Measurements from ENCODE around the gene GALNT8. TPM values are rescaled to one million over a fixed set of nuclear protein-coding genes. Genes with fewer than 3 reads are reported as not detected.

The GALNT8 gene, protein sequence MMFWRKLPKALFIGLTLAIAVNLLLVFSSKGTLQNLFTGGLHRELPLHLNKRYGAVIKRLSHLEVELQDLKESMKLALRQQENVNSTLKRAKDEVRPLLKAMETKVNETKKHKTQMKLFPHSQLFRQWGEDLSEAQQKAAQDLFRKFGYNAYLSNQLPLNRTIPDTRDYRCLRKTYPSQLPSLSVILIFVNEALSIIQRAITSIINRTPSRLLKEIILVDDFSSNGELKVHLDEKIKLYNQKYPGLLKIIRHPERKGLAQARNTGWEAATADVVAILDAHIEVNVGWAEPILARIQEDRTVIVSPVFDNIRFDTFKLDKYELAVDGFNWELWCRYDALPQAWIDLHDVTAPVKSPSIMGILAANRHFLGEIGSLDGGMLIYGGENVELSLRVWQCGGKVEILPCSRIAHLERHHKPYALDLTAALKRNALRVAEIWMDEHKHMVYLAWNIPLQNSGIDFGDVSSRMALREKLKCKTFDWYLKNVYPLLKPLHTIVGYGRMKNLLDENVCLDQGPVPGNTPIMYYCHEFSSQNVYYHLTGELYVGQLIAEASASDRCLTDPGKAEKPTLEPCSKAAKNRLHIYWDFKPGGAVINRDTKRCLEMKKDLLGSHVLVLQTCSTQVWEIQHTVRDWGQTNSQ
- total RNA-seq, result 0.58 and 1.5 TPM in 2 replicates

DNA sequence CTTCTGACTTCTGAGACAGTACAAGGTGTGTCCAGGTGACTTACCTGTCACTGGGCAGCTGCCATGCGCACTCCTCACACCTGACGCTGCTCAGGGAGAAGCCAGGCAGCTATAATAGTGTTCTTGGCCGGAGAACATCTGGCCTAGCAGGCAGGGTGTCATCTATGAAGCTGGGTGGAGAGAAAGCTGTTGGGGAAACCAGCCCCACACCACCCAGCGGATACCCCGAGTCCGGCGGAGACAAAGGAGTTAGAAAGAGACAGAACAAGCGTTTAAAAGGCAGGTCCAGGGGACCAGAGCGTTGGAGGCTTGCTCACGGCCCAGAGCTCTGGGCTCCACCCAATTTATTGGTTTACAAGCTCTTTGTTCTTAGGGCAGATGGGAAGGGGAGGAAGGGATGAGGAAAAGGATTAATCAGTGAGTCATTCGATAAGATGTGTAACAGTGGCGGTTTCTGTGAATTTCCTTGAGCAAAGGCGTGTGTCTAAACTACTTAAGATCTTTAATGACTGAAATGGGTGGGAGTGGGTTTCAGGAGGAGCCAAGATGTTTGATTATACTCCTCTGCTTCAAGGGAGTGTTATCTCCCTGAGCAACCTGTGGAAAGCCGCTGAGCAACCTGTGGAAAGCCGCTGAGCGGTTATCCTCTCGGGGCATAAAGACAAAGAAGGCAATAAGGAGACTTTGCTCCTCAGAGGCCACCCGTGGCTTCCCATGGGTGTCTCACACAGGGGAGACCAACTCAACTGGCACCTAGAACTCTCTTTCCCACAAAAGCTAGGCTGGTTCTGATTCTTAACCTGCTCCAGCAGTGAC lies at the start of gene GALNT8:
TSS of gene GALNT8 (plus strand) at position 580 of the 816 bp plus-strand sequence. CDS start 278 bp downstream, outside the sequence.
- TF ChIP-seq, protein P1, sequence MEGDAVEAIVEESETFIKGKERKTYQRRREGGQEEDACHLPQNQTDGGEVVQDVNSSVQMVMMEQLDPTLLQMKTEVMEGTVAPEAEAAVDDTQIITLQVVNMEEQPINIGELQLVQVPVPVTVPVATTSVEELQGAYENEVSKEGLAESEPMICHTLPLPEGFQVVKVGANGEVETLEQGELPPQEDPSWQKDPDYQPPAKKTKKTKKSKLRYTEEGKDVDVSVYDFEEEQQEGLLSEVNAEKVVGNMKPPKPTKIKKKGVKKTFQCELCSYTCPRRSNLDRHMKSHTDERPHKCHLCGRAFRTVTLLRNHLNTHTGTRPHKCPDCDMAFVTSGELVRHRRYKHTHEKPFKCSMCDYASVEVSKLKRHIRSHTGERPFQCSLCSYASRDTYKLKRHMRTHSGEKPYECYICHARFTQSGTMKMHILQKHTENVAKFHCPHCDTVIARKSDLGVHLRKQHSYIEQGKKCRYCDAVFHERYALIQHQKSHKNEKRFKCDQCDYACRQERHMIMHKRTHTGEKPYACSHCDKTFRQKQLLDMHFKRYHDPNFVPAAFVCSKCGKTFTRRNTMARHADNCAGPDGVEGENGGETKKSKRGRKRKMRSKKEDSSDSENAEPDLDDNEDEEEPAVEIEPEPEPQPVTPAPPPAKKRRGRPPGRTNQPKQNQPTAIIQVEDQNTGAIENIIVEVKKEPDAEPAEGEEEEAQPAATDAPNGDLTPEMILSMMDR (conservative IDR thresholded peaks at IDR 0.05; ENCODE audit: low read depth, low read length), result no peak
- no peak for DNase-seq (ENCODE audit: low read depth)
- no peak within 1 kb of the TSS for H3K4me3 ChIP-seq (ENCODE audit: low read depth, low read length)

DNA sequence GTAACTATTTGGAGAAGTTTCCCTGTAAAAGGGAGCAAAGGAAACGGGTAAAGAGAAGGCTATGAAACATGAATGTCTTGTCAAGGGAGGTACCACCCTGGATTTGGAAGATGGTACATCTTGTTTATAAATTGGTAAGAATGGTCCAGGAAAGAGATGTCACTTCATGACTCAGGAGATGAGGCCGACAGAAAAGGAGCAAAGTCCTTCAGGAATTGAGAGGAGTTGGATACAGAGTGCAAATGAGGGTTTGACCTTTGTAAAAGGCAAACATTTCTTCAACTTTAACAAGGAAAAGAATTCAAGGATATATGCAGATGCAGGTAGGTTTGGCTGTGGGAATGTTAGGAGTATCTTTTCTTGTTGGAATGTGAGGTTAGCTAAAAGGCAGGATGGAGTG lies 40.5 kb upstream of the GALNT8 start:
- DNase-seq (ENCODE audit: low read depth), result no peak
- H3K4me3 ChIP-seq (ENCODE audit: low read depth, low read length), result no peak overlapping the region
- TF ChIP-seq, protein P1 (conservative IDR thresholded peaks at IDR 0.05; ENCODE audit: low read depth, low read length), result no peak

DNA sequence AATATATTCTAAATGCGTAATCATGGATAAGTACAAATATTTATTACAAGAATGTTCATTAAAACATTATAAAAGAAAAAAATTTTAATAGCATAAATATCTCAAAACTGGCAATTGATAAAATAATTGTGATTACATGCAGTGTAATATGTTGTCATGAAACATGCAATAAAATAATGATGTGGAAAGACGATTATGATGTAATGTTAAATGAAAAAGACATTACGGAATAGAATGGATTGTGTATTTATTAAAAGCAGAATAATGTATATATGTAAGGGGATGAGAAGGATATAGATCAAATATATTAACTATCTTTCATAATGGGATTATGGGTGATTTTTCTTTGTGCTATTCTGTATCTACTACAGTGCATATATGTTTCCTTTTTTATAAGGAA lies 38.5 kb upstream of the GALNT8 start:
- DNase-seq (ENCODE audit: low read depth), result no peak
- TF ChIP-seq, protein P1 (conservative IDR thresholded peaks at IDR 0.05; ENCODE audit: low read depth, low read length), result no peak

DNA sequence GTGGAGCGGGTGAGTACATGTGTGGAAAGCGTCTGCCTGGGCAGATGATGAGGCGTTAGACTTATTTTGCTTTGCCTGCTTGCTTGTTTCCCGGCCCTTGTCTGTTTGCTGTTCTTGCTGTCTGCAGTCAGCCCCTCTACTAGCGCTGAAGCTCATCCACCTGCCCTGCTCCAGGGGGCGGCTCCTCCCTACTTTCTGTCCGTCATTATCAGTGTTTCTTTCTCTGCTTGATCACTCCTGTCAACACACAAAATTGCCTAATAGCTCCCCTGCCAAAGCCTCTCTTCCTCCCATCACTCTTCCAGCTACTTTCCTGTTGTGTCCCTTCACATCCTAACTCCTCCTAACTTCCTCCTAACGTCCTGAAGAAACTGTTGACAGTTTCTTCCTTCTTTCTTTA lies 34.9 kb upstream of the GALNT8 start:
- DNase-seq (ENCODE audit: low read depth), result no peak
- H3K4me3 ChIP-seq (ENCODE audit: low read depth, low read length), result no peak overlapping the region
- TF ChIP-seq, protein P1 (conservative IDR thresholded peaks at IDR 0.05; ENCODE audit: low read depth, low read length), result no peak

More for the DNA sequence above, 38.5 kb upstream of the GALNT8 start:
- no peak overlapping the region for H3K4me3 ChIP-seq (ENCODE audit: low read depth, low read length)

DNA sequence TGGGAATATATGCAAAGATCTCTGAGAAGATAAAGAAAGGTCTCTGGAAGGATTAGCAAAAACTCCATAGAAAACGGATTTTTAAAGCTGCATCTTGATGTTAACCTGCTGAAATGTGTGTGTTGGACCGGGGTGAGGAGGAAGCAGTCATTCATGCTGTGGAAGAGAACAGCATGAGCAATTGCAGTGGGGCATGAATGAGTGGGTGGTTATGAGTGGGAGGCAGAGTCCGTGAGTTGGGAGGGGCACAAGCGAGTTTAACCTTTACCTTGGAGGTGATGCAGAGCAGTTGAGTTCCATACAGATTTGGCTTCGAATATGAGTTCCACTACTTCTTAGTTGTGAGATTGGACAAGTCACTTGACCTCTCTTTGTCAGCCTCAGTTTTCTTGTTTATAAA lies 29.4 kb upstream of the GALNT8 start:
- no peak overlapping the region for H3K4me3 ChIP-seq (ENCODE audit: low read depth, low read length)
- TF ChIP-seq, protein P1 (conservative IDR thresholded peaks at IDR 0.05; ENCODE audit: low read depth, low read length), result no peak
- DNase-seq (ENCODE audit: low read depth), result no peak

DNA sequence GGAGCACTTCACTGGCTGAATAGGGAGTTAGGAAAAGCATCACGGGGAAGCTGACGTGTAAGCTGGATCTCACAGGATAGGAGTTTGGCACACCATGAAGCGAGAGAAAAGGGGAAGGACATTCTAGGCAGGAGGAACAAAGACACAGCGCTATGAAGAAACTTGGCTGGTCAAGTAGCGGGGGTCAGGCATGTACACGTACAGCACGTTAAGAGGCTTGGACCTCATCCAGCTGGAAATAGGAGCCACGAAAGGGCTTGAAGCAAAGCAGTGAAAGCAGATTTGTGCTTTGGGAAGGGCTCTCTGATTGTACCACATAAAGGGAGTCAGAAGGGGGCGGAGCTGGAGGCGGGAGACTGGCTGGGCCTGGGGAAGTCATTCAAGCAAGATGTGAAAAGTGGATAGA lies 19.6 kb upstream of the GALNT8 start:
- no peak overlapping the region for H3K4me3 ChIP-seq (ENCODE audit: low read depth, low read length)
- DNase-seq (ENCODE audit: low read depth), result no peak
- TF ChIP-seq, protein P1 (conservative IDR thresholded peaks at IDR 0.05; ENCODE audit: low read depth, low read length), result no peak

Measured in epithelial cell of proximal tubule (primary cell).